AG20443 (cell line): ENCODE measurements around the gene PLA2G4D.
A peak's percentile ranks its signal among the peaks of the same experiment; 100 is the strongest.

Experiments
- DNase-seq: peaks from one replicate; pipeline ENCODE4 v3.0.0; 2012; ENCODE audit warnings: low spot score, mixed read lengths

Gene PLA2G4D

GRCh38 chr15:42094512-42094963 is at the start of gene PLA2G4D:
Gene PLA2G4D, minus strand, starts transcription at chr15:42094562. Its CDS starts 103 bp downstream, at chr15:42094459.
- peak; percentile 6 for DNase-seq

DNA sequence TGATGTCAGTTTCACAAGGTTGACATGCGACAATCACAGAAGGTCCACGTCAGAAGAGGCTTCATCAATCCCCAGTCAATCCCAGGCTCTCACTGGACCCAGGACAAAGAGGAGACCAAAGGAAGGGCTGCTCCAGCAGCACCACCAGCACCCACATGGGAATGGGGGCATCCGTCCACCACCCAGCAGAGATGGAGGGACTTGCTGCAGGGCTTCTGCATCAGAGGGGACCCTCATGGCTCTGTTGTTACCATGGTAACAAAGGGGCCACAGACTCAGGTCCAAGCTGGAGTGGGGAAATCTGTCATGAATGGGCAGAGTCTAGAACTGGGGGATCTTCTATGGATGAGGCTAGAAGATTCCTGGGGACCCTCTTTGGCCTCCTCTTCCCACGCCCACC is 49.0 kb upstream of the PLA2G4D start:
- DNase-seq = no peak

GRCh38 chr15:42141795-42142667 is 47.7 kb upstream of the PLA2G4D start:
- DNase-seq = no peak

DNA sequence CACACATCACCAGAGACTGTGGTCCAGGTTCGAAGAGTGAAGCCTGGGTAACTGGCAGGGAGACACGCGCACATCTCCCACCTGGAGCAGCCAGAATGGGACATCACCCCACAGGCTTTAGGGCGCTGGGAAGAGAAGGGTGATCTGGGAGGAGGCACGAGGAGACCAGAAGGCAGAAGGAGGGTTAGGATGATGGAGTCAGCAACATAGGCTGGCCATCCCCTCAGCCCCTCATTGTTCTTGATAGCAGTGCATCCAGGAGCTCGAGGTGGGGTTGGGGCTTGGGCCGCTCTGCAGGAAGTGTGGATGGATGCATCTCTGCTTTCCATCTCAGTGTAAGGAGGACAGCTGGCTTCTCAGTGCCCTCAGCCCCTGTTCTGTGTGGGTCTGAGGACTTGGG is 46.9 kb upstream of the PLA2G4D start:
- DNase-seq = no peak

DNA sequence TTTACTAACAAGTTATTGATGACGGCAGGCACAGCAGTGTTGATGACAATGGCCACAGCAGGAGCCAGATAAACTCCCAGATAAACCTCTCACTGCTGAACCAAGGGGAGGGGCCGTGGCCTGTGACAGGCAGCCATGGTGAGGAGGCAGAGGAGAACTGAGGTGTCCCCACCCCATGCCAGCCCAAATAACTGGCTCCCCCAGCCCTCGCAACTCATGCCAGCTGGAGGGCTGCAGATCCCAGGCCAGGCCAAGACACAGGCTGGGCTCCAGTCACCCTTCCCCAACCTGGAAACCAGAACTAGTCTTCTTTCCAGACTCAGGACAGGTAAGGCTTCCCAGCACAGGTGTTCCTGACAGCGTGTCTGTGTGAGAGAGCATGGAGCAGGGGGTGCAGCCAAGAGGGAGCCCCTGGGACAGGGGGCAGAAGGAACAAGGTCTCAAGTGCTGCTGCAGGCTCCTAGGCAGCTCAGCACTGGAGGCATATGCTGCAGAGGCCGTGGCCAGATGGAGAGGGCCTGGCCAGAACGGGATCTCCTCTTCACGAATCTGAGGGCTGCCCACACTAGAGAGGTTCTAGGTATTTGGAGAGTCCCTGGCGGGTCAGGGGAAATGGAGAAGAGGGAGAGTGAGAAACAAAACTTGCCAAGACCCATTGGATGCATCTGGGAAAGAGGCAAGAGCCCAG is 46.2 kb upstream of the PLA2G4D start:
- DNase-seq = no peak

GRCh38 chr15:42139596-42139995 is 45.2 kb upstream of the PLA2G4D start:
- no peak for DNase-seq

- no peak for DNase-seq
These were observed 44.6 kb upstream of the PLA2G4D start for GRCh38 chr15:42138968-42139386.

DNA sequence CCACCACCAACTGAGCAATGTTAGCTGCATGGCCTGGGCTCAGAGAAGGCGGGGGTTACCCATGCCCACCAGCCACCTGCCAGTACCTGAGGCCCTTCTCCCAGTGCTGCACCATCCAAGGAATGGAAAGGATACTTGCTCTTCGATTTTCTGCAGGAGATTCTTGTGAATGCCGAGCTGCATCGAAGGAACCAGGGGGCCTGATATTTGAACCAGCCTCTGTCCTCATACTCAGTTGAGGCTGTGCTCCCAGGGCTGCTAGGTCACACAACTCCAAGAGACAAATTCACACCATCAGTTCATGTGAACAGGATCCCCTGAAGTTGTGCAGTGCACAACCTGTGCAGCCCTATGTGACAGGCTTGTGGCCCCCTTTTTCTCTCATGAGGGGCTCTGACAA is 44.0 kb upstream of the PLA2G4D start:
- DNase-seq = no peak

- DNase-seq = peak; percentile 71
These were observed 43.3 kb upstream of the PLA2G4D start for GRCh38 chr15:42137461-42138261.

GRCh38 chr15:42136513-42136912 is 42.2 kb upstream of the PLA2G4D start:
- no peak for DNase-seq

DNA sequence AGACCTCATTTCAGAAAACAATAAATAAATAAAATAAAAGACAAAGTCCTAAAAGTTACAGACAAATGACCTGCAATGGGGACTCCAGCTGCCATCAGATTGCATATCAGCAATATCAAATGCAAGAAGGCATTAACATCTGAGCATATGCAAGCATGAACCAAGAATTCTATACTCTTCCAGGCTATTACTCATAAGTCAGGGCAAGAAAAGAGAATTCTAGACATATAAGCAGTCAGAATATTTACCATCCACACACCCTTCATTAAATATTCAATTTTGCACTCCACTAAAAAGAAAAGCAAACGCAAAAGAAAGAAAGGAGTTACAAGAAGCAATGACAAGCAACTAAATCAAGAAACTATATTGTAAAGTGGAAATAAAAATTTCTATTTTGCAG is 41.0 kb upstream of the PLA2G4D start:
- no peak for DNase-seq

DNA sequence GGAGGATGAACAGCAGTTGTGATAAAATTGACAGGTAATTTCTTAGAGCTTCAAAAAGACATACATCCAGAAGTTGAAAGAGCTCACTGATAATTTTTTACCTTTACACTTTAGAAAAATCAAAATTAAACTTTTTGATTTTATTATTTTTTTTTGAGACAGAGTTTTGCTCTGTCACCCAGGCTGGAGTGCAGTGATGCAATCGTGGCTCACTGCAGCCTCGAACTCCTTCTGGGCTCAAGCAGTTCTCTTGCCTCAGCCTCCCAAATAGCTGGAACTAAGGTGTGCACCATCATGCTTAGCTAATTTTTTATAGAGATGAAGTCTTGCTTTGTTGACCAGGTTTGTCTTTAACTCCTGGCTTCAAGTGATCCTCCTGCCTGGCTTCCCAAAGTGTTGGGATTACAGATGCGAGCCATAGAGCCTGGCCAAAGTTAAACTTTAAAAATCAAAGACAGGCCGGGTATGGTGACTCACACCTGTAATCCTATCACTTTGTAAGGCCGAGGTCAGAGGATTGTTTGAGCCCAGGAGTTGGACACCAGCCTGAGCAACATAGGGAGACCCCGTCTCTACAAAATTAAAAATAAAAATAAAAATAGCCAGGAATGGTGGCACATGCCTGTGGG is 40.4 kb upstream of the PLA2G4D start:
- no peak for DNase-seq

DNA sequence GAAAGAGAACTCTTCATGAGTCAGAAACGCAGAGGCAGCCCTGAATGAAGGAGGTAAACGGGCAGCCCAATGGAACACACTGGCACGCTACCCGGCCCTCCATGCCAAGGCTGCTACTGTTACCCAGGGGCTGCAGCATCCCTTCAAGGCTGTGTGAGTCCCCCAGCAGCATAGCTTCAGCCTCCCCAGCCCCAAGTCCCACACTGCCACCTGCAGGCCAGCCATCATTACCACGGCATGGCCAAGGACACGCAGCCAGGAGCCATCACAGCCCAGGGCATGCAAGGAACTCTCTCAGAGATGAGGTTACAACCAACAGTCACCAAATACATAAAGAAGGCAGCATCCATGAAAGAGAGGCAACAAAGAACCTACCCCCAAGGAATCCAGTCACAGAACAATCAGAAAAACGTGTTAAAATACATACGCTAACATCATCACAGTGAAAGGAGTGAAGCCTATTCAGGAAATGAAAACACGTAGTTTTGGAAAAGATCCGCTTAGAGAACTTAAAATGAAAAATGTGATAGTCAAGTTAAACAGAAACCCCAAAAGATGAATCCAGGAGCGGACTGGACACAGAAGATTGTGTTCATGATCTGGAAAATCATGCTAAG is 39.6 kb upstream of the PLA2G4D start:
- DNase-seq = peak; percentile 70

DNA sequence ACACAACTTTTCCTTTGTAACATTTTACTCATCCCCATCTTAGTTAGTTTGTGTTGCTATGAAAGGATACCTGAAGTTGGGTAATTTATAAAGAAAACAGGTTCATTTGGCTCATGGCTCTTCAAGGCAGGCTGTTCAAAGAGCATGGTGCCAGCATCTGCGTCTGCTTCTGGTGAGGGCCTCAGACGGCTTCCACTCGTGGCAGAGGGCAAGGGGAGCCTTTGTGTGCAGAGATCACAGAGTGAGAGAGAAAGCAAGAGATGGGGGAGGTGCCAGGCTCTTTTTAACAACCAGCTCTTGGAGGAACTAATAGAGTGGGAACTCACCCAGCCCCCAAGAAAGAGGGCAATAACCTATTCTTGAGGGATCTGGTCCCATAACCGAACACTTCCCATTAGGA is 39.0 kb upstream of the PLA2G4D start:
- no peak for DNase-seq

- DNase-seq = no peak
These were observed 37.8 kb upstream of the PLA2G4D start for GRCh38 chr15:42131826-42132806.

GRCh38 chr15:42131006-42131405 is 36.6 kb upstream of the PLA2G4D start:
- no peak for DNase-seq

DNA sequence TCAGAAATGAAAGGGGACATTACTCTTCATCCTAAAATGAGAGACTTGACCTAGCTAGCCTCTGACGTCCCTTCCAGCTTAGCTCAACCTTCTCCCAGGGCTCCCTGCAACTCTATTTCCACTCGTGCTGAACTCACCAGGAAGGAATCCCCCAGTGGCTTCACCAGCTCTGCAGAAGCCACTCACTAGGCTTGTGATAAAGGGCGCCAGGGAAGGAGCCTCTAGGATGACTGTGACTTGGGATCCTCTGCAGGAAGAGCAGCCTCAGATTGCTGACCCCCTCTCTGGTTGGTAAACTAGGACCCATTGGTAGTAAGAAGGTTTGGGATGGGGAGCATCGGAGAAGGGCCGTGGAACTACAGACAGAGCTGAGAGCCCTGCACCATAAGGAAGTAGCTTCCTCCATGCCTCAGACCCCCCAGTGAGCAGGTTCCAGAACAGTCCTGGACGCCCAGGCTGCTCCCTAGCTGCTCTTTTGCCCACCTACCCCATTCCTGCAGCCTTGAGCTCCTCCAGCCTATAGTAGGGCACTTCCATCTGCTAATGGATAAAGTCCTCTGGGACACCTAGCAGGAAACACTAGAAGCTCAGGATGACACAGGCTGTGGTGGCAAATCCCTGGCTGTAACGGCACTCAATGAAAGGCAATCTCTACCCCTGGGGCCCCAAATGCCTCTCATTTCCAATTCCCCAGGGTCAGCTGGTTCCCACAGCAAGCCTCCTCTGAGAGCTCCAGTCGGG is 36.1 kb upstream of the PLA2G4D start:
- DNase-seq = no peak

DNA sequence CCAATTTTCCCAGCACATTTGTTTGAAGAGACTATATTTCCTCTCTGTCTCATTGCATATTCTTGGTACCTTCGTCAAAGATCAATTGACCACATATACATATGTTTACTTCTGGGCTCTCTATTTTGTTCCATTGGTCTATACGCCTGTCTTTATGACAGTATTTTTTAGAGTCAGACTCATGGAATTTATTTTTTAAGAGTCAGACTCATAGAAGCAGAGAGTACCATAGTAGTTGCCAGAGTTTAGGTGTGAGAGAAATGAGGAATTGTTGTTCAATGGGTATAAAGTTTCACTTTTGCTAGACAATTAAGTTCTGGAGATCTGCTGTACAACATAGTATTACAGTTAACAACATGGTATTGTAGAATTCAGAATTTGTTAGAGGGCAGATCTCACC is 35.0 kb upstream of the PLA2G4D start:
- no peak for DNase-seq

DNA sequence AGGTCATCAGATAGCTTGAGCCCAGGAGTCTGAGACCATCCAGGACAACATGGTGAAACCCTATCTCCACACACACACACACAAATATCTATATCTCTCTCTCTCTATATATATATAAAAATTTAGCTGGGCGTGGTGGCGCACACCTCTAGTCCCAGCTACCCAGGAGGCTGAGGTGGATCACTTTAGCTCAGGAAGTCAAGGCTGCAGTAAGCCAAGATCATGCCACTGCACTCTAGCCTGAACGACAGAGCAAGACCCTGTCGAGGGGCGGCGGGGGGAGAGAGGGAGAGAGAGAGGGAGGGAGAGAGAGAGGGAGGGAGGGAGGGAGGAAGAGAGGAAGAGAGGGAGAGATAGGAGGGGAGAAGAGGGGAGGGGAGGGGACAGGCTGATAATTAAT is 34.1 kb upstream of the PLA2G4D start:
- no peak for DNase-seq

GRCh38 chr15:42123546-42123945 is 29.2 kb upstream of the PLA2G4D start:
- no peak for DNase-seq
